KG1 (cell line): ENCODE data around the gene RPL27A.
A peak's percentile ranks its signal among the peaks of the same experiment; 100 is the strongest.
"Not testable (repeated sequence)": the region's sequence is repeated elsewhere in the genome, so short reads cannot be mapped to it uniquely, and the experiment has no call there.

Experiments used
- DNase-seq: peaks from one replicate; lab custom pipeline; 2025; lab: John Stamatoyannopoulos, UW

Gene RPL27A

GRCh38 chr11:8682303-8683114 is at the start of gene RPL27A, which contains the start of gene TRIM66:
TSS of gene RPL27A (plus strand) at chr11:8682792. CDS start at chr11:8682814, 22 bp downstream.
TSS of gene TRIM66 (minus strand) at chr11:8682665. CDS start at chr11:8672274, 10,391 bp downstream.
- DNase-seq, result peak; percentile 86

- DNase-seq, result no peak
Measured at GRCh38 chr11:8634498-8634897, 48.1 kb upstream of the RPL27A start.

GRCh38 chr11:8636127-8636526 is 46.5 kb upstream of the RPL27A start:
- DNase-seq, result no peak

GRCh38 chr11:8638300-8638699 is 44.3 kb upstream of the RPL27A start:
- DNase-seq, result no peak

- no peak for DNase-seq
Measured at GRCh38 chr11:8639655-8640054, 42.9 kb upstream of the RPL27A start.

- DNase-seq, result no peak
Measured at GRCh38 chr11:8640267-8640906, 42.2 kb upstream of the RPL27A start.

- no peak for DNase-seq
Measured at GRCh38 chr11:8641332-8641731, 41.3 kb upstream of the RPL27A start.

- DNase-seq, result no peak
Measured at GRCh38 chr11:8642196-8642841, 40.3 kb upstream of the RPL27A start.

GRCh38 chr11:8646873-8647272 is 35.7 kb upstream of the RPL27A start:
- no peak for DNase-seq

- DNase-seq, result no peak
Measured at GRCh38 chr11:8649361-8649760, 33.2 kb upstream of the RPL27A start.

- DNase-seq, result no peak
Measured at GRCh38 chr11:8650401-8650990, 32.1 kb upstream of the RPL27A start.

- no peak for DNase-seq
Measured at GRCh38 chr11:8652140-8652539, 30.5 kb upstream of the RPL27A start.

GRCh38 chr11:8654503-8654902 is 28.1 kb upstream of the RPL27A start:
- no peak for DNase-seq

GRCh38 chr11:8656291-8656690 is 26.3 kb upstream of the RPL27A start:
- no peak for DNase-seq

GRCh38 chr11:8658321-8659057 is 24.1 kb upstream of the RPL27A start:
- no peak for DNase-seq

- no peak for DNase-seq
Measured at GRCh38 chr11:8661001-8661795, 21.4 kb upstream of the RPL27A start.

GRCh38 chr11:8665222-8665621 is 17.4 kb upstream of the RPL27A start:
- DNase-seq, result no peak

GRCh38 chr11:8670081-8670480 is 12.5 kb upstream of the RPL27A start:
- not testable (repeated sequence) for DNase-seq

GRCh38 chr11:8671193-8671612 is 11.4 kb upstream of the RPL27A start:
- no peak for DNase-seq

GRCh38 chr11:8671651-8672062 is 10.9 kb upstream of the RPL27A start:
- DNase-seq, result no peak

- DNase-seq, result no peak
Measured at GRCh38 chr11:8672346-8672745, 10.2 kb upstream of the RPL27A start.
